Muscle layer of duodenum (tissue), 2 donors: Measurements from ENCODE around the gene DSCAM.

Source experiments
- H3K27ac ChIP-seq: one replicate; pipeline ENCODE4 v1.7.0; 2013; ENCODE audit warnings: mild to moderate bottlenecking, low read length
- H3K27me3 ChIP-seq: one replicate; pipeline ENCODE4 v1.7.0; 2013; ENCODE audit warnings: low read depth, mild to moderate bottlenecking, control low read depth, low read length
- H3K36me3 ChIP-seq, 2 donors: one replicate each; pipeline ENCODE4 v1.7.0; 2013; ENCODE audit warnings: low read length in 2 of 2, control low read depth in 1 of 2, mild to moderate bottlenecking in 1 of 2; ENCODE audit not compliant: insufficient read depth in 2 of 2, control insufficient read depth in 1 of 2
- H3K4me1 ChIP-seq, 2 donors: one replicate each; pipeline ENCODE4 v1.7.0; 2013; ENCODE audit warnings: low read length in 2 of 2, mild to moderate bottlenecking in 2 of 2, control low read depth in 1 of 2, moderate library complexity in 1 of 2; ENCODE audit not compliant: insufficient read depth in 2 of 2, control insufficient read depth in 1 of 2
- H3K4me3 ChIP-seq, 2 donors: one replicate each; pipeline ENCODE4 v1.7.0; 2013; ENCODE audit warnings: low read length in 2 of 2, low read depth in 1 of 2, mild to moderate bottlenecking in 1 of 2
- H3K9me3 ChIP-seq, 2 donors: one replicate each; pipeline ENCODE4 v1.7.0; 2013; ENCODE audit warnings: low read length in 2 of 2, control low read depth in 1 of 2, mild to moderate bottlenecking in 1 of 2; ENCODE audit not compliant: control insufficient read depth in 1 of 2
- donor health status: healthy.

The DSCAM gene

DNA sequence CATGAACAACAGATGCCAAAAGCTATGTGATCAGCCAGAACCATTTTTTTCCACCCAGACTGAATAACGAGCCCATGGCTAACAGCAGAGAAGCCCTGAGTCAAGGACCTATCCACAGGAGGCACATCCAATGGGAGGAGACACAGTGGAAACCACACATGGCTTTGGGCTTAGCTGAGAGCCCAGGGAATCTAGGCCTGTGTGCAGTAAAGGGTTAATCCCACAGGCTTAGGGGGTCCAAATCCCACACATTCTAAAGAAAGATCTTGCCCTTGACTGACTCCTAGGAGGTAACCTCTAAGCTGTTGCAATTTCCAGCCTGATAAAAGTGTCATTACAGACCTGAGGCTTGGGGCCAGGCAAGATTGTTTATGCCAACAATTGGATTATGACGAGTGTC lies 194.5 kb downstream of the DSCAM start:
- no peak overlapping the region for H3K4me3 ChIP-seq
- no peaks in the 10 kb centered on the region for H3K36me3 ChIP-seq
- peaks cover 4 to 12% of the 10 kb centered on the region in 2 donors for H3K9me3 ChIP-seq
- no peaks in the 10 kb centered on the region for H3K4me1 ChIP-seq
- no peak overlapping the region for H3K27ac ChIP-seq
- no peaks in the 10 kb centered on the region for H3K27me3 ChIP-seq

DNA sequence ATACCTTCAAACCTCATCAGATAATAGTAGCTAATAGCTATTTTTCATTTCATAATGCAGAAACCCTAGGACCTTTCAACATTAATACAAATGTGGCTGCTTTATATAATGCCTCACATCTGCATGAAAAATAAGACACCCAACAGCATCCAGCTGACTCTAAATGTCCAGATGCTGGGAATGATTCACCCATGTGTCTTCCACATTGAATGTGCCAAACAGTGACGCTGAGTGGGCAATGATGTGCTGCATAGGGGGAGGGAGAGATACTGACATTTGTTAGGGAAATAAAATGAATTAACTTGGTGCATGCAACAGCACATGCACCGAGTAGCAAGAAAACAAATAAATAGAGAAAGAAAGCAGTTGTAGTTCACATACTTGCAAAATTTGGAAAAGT lies 199.3 kb downstream of the DSCAM start:
- H3K27me3 ChIP-seq, result no peaks in the 10 kb centered on the region
- no peaks in the 10 kb centered on the region for H3K36me3 ChIP-seq
- peaks cover 0 to 16% of the 10 kb centered on the region in 2 donors for H3K9me3 ChIP-seq
- H3K4me3 ChIP-seq, result no peak overlapping the region
- no peak overlapping the region for H3K27ac ChIP-seq
- no peaks in the 10 kb centered on the region for H3K4me1 ChIP-seq

DNA sequence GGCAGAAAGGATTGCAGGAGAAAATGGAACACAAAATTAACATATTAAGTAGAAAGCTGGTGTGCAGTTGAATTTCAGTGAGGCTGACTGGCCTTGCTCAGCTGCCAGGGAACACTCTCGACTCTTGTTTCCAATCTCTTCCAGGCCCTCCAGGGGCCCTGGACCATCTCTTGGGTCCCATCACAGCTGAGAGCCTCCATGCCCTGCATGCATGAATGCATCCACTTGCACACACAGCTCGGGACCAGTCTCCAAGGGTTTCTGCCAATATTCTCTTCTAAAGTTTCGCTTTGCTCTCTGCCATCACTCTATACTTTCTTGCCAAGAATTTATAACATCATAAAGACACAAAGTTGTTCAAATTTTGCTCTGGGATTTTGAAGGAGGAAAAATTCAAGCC lies 200.3 kb downstream of the DSCAM start:
- H3K9me3 ChIP-seq, result peaks cover 0 to 16% of the 10 kb centered on the region in 2 donors

DNA sequence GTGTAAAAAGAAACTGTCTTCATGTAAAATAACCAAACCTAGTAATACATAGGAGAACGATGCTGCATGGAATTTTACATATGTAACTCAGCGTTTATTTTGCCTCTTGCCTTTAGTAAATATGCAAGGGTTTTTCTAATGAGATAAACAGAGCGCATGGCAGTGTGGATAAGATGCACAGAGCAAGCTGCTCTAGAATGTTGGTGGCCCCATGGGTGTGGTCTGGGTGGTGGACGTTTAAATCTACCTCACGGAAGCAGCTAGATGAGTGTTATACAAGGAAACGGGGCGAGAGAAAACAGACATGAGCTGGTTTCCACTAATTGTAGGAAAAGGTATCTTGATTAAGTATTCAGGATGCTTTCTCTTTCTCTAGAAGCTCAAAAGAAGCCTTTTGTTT lies 205.9 kb downstream of the DSCAM start:
- no peaks in the 10 kb centered on the region for H3K36me3 ChIP-seq
- no peak overlapping the region for H3K27ac ChIP-seq
- no peak overlapping the region for H3K4me3 ChIP-seq
- no peaks in the 10 kb centered on the region for H3K4me1 ChIP-seq
- H3K9me3 ChIP-seq, result peaks cover 0 to 9% of the 10 kb centered on the region in 2 donors
- H3K27me3 ChIP-seq, result no peaks in the 10 kb centered on the region

More for the DNA sequence above, 200.3 kb downstream of the DSCAM start:
- Histone ChIP-seq H3K4me1 (no peaks in the 10 kb centered on the region), H3K27me3 (no peaks in the 10 kb centered on the region), H3K4me3 (no peak overlapping the region), H3K27ac (no peak overlapping the region), H3K36me3 (no peaks in the 10 kb centered on the region)

DNA sequence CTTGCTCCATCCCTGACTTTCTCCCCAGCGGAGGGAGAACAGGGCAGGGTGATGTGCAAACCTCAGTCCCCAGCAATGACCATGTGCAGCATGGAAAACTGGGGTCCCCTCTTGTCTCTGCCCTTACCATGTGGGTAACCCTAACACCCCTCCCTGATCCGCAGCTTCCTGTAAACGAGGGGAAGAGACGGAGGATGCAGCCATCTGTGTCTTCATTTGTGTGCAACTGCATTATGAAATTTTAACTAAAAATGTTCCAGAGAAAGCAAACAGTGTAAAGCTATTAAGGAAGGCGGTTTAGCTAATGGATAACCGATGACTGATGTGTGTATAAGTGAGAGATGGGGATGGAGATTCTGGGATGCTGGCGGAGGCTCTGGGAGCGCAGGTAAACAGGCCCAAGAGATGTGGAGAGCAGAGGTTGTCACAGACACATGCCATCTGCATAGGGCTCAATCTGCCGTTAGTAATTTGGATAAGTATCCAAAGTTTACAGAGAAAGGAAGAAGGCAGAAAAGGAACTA lies 206.6 kb downstream of the DSCAM start:
- no peaks in the 10 kb centered on the region for H3K36me3 ChIP-seq
- H3K9me3 ChIP-seq, result peaks cover 0 to 9% of the 10 kb centered on the region in 2 donors
- no peaks in the 10 kb centered on the region for H3K27me3 ChIP-seq
- no peak overlapping the region for H3K27ac ChIP-seq
- H3K4me3 ChIP-seq, result no peak overlapping the region
- H3K4me1 ChIP-seq, result no peaks in the 10 kb centered on the region

DNA sequence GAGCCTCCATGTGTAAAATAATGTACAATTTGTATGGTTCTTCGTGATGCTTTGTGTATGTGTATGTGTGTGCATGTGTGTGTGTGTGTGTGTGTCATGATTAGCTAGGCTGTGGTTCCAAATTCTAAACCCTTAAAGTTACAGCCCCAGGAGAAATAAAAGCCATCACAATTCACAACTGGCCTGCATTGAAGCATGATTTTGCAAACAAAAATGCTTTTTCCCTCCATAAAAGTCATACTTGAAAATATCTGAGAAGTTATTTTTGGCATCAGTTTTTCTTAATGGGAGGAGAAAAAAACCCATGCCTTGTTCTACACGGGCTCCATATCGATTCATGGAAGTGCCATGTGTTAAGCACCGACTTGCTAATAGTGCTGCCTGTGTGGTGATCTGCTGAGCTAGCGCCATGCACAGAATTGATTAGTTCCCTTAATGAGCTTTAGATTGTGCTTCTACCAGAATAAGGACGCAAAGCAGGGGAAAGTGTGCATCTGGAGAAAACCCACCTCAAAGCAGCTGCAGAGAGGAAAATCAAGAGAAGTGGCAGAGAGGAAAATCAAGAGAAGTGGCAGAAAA lies 207.3 kb downstream of the DSCAM start:
- H3K4me1 ChIP-seq, result no peaks in the 10 kb centered on the region

DNA sequence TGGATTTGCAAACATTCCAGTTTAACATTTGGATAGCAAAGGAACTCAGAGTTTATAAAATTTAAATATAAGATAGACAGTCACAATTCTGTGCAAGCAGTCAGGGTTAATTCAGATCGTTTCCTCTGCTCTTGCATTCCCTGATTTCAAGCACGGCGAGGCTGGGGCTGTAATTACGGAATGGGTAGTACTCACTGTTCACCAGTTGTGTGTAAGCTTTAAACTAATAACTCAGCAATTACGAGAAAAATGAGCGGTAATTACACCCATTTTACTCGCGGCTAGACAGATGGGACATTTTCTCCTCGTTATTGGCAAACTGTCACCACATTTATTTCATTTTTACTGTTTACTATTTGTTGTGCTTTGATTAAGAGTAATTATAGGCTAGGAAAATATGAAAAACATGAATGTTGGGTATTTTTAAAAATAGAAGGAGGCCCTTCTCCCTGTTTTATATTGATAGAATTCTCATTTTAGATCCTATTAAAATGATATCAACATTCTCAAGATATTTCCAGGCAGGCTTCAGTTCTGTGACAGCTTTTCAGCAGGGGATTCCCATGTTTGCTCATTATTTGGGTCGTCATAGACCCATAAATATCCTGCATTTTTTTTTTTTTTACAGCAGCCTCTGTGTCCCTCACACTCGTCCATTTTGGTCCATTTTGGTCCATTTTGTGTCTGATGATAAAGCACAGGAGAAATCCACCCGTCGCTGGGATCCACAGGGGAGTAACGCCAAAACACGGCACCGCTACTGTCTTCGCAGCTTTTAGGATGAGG lies 208.3 kb downstream of the DSCAM start:
- no peak overlapping the region for H3K27ac ChIP-seq
- H3K36me3 ChIP-seq, result no peaks in the 10 kb centered on the region
- H3K9me3 ChIP-seq, result peaks cover 0 to under 1% of the 10 kb centered on the region in 2 donors
- H3K27me3 ChIP-seq, result no peaks in the 10 kb centered on the region
- H3K4me1 ChIP-seq, result no peaks in the 10 kb centered on the region
- no peak overlapping the region for H3K4me3 ChIP-seq

More for the DNA sequence above, 207.3 kb downstream of the DSCAM start:
- Histone ChIP-seq H3K27me3 (no peaks in the 10 kb centered on the region), H3K9me3 (peaks cover 0 to 9% of the 10 kb centered on the region in 2 donors), H3K4me3 (no peak overlapping the region), H3K27ac (no peak overlapping the region), H3K36me3 (no peaks in the 10 kb centered on the region)

DNA sequence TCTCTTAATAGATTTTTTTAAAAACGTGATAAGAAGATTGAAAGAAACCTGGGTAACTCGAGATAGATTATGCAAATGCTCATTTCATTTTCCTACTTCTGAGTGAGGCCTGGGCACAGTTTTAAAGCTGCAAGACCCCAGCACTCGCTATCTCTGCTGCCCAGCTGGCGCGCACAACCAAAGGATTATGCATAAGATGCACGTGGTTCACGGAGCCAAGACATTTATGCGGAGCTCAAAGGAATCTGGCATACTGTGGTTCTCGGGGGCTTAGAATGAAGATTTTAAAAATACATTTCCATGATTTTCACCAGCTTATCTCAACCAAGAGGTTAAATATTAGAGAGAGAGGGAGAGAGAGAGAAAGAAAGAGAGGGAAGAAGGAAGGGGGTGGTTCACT lies 210.9 kb downstream of the DSCAM start:
- Histone ChIP-seq H3K4me3 (no peak overlapping the region), H3K27ac (no peak overlapping the region), H3K27me3 (no peaks in the 10 kb centered on the region), H3K4me1 (no peaks in the 10 kb centered on the region), H3K9me3 (no peaks in the 10 kb centered on the region), H3K36me3 (no peaks in the 10 kb centered on the region)

DNA sequence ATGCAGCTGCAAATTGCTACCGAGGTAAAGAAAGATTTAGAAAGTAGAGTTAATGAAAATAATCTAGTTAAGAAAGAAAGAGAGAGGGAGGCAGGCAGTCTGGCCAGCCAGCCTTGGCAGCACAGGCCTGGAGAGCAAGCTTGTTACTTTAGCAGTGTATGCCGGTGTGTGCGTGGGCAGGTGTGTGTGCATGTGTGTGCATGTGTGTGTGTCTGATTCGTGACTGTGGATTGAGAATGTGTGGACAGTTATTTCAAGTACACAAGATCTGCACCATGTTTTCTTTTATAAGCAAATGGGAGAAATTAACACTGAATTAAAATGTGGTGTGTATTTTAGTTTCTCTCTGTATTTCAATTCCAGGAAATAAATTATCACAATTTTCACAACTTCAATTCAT lies 211.6 kb downstream of the DSCAM start:
- Histone ChIP-seq H3K27me3 (no peaks in the 10 kb centered on the region), H3K4me1 (no peaks in the 10 kb centered on the region), H3K9me3 (no peaks in the 10 kb centered on the region), H3K36me3 (no peaks in the 10 kb centered on the region), H3K27ac (no peak overlapping the region), H3K4me3 (no peak overlapping the region)

DNA sequence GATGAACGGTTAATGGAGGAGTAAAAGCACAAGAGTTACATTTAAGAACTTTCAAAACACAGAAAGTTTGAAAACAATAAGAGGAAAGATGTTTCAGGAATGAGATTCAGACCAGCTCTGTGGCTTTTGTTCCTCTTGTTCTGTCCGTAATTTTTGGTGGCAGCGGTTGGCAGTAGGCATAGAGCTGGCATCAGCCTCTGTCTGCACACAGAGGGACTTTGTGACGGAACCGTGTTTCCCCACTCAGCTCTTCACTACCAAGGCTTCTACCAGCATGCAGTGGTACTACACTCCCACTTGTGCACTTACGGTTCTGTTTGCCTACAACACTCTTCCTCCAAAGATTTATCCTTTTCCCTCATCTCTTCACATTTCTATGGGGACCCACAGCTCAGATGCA lies 212.8 kb downstream of the DSCAM start:
- Histone ChIP-seq H3K27me3 (no peaks in the 10 kb centered on the region), H3K36me3 (no peaks in the 10 kb centered on the region), H3K9me3 (no peaks in the 10 kb centered on the region), H3K27ac (no peak overlapping the region), H3K4me1 (no peaks in the 10 kb centered on the region), H3K4me3 (no peak overlapping the region)

DNA sequence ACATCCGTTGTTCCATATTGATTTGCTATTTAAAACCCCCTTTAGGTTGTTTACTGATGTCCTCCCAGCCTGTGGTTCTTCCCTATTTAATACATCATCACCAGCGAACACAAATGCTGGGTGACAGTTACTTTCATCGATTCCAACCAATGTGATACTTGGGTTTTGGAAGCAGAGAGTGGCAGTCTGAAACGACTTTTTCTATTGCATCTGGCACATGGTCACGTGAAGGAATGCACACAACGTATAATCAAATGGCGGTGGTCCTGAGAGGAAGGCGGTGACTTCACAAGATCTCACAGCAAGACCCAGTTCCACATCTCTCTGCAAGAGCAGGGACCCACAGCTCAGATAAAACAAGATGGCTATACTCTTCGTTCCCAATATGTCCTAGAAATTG lies 213.9 kb downstream of the DSCAM start:
- no peaks in the 10 kb centered on the region for H3K9me3 ChIP-seq
- H3K4me1 ChIP-seq, result no peaks in the 10 kb centered on the region
- no peak overlapping the region for H3K4me3 ChIP-seq
- H3K27me3 ChIP-seq, result no peaks in the 10 kb centered on the region
- H3K27ac ChIP-seq, result no peak overlapping the region
- H3K36me3 ChIP-seq, result no peaks in the 10 kb centered on the region
